GM10248 (cell line): ENCODE results near the gene GLIS1.

Experiments used
- CTCF ChIA-PET: fragments of 300-600 bp; sonication (Branson Sonifier 250); formaldehyde crosslinking; extraction: SDS; loops from one replicate; lab custom pipeline; 2021; ENCODE audit warnings: antibody characterized with exemption; lab: Yijun Ruan, JAX
- POLR2A ChIA-PET: fragments of 350-650 bp; sonication (Branson Sonifier 250); formaldehyde crosslinking; extraction: SDS; loops from one replicate; lab custom pipeline; 2020; ENCODE audit warnings: antibody characterized with exemption; lab: Yijun Ruan, JAX
- DNase-seq: peaks from one replicate; pipeline ENCODE4 v3.0.0; 2012; ENCODE audit errors: extremely low spot score
- CTCF ChIP-seq: IDR thresholded peaks from 2 replicates; pipeline ENCODE4 v1.5.1; 2012; ENCODE audit warnings: mild to moderate bottlenecking, low read depth; ENCODE audit errors: extremely low read depth, missing control alignments, control extremely low read depth

Gene GLIS1

GRCh38 chr1:53658489-53659230 is 80.3 kb downstream of the GLIS1 start:
- TF ChIP-seq CTCF = no peak
- ChIA-PET POLR2A (no interaction called here), CTCF (interaction anchor here (1.2 kb wide), 1 partner anchor 95 kb away, joined by 3 read pairs; no protein-coding TSS in a partner anchor)
- DNase-seq = no peak

DNA sequence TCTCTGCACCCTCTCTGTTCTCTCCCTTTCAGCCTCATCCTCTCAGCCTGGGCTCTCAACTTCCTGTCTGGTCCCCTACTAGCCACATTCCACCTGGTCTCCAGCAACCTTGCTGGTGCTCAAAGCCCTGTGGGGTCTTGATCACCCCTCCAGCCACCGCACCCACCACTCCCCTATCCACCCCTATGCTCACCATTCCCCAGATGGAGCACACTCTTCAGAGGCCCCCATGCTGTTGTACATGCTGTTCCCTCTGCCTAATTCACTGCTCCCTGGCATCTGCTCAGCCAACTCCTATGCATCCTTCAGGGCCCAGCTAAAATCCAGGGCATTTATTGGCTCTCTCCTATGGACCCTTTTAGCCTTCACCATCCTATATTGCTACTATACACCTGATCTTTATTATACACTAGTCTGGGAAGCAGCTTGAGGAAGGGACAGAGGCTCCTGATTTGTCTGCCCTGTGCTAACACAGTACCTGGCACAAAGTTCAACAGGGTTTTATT is 81.0 kb downstream of the GLIS1 start:
- DNase-seq = no peak
- CTCF ChIA-PET = interaction anchor here (1.2 kb wide), 1 partner anchor 96 kb away, joined by 3 read pairs; no protein-coding TSS in a partner anchor
- TF ChIP-seq CTCF = no peak
- POLR2A ChIA-PET = no interaction called here

GRCh38 chr1:53657531-53657805 is 81.5 kb downstream of the GLIS1 start:
- ChIA-PET CTCF (interaction anchor here (1.3 kb wide), 1 partner anchor 11 kb away, joined by 3 read pairs; no protein-coding TSS in a partner anchor), POLR2A (no interaction called here)
- TF ChIP-seq CTCF = no peak
- DNase-seq = no peak

DNA sequence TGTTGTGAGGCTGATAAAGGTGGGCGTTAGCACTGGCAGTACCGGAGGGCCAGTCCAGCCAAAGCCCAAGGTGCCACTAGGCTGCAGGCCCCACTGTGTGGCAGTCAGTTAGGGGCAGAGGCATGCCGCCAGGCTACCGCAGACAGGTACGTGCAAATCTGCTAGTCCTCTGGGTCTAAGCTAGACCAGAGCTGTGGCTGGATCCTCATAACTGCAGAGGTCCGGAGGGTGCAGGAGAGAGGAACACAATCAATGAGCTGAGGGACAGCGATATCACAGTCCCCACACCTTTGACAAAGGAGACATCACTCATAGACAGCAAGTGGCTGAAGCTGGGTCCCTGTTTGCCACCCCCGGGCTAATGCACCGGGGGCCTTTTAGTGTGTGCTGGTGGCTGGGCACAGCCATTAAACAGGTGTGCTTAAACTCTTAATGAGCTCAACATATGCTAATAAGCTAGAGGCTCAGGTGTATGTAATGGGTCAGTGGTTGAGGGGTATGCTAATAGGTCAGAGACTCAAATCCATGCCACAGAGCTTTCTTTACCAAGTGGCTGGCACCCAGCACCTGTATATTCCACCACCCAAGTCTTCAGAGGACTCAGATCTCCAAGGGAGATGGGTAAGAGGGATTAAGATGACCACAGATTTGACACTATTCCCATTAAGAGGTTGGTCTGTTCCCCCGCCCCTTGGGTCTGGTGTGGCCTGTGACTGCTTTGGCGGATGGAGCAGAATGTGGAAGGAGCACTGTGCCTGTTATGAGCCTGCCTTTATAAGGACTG is 82.0 kb downstream of the GLIS1 start:
- TF ChIP-seq CTCF = no peak
- POLR2A ChIA-PET = no interaction called here
- no peak for DNase-seq
- CTCF ChIA-PET = interaction anchor here (1.3 kb wide), 1 partner anchor 11 kb away, joined by 3 read pairs; no protein-coding TSS in a partner anchor

GRCh38 chr1:53655931-53656746 is 82.8 kb downstream of the GLIS1 start:
- no peak for TF ChIP-seq CTCF
- POLR2A ChIA-PET = no interaction called here
- no peak for DNase-seq
- CTCF ChIA-PET = interaction anchor here (1.3 kb wide), 1 partner anchor 10 kb away, joined by 3 read pairs; no protein-coding TSS in a partner anchor
